Measurements from ENCODE around the gene FAU. TPM values are rescaled to one million over a fixed set of nuclear protein-coding genes. Genes with fewer than 3 reads are reported as not detected.

FAU gene
- total and polyA plus RNA-seq, 10 of the 15 experiments (the other 5 are each of a cell fraction or from before 2014, with no cell fraction given): 332 to 1,347 (median 990) TPM

DNA sequence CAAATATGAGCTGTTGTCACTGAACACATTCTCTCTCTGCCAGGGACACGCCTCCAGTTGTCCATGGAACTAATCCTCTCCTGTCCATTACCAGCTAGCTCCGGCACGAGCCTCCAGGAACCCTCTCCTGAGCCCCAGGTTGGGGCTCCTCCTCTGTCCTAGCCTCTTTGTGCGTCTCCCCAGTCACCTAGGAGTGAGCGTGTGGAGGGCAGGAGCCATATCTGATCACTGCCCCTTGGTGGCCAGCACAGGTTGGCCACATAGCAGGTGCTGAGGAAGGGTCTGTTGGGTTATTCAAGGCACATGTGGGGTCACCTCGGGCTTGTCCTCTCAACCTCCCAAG, 9.9 kb upstream of the FAU start (continued):
- TF ChIP-seq, protein P1, sequence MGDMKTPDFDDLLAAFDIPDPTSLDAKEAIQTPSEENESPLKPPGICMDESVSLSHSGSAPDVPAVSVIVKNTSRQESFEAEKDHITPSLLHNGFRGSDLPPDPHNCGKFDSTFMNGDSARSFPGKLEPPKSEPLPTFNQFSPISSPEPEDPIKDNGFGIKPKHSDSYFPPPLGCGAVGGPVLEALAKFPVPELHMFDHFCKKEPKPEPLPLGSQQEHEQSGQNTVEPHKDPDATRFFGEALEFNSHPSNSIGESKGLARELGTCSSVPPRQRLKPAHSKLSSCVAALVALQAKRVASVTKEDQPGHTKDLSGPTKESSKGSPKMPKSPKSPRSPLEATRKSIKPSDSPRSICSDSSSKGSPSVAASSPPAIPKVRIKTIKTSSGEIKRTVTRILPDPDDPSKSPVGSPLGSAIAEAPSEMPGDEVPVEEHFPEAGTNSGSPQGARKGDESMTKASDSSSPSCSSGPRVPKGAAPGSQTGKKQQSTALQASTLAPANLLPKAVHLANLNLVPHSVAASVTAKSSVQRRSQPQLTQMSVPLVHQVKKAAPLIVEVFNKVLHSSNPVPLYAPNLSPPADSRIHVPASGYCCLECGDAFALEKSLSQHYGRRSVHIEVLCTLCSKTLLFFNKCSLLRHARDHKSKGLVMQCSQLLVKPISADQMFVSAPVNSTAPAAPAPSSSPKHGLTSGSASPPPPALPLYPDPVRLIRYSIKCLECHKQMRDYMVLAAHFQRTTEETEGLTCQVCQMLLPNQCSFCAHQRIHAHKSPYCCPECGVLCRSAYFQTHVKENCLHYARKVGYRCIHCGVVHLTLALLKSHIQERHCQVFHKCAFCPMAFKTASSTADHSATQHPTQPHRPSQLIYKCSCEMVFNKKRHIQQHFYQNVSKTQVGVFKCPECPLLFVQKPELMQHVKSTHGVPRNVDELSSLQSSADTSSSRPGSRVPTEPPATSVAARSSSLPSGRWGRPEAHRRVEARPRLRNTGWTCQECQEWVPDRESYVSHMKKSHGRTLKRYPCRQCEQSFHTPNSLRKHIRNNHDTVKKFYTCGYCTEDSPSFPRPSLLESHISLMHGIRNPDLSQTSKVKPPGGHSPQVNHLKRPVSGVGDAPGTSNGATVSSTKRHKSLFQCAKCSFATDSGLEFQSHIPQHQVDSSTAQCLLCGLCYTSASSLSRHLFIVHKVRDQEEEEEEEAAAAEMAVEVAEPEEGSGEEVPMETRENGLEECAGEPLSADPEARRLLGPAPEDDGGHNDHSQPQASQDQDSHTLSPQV (IDR thresholded peaks at IDR 0.05): no peak
- TF ChIP-seq HDGF (IDR thresholded peaks at IDR 0.05): no peak
- TF ChIP-seq TAF1 (IDR thresholded peaks at IDR 0.05; ENCODE audit: borderline replicate concordance, low read depth, low read length): no peak
- no peak for TF ChIP-seq JUNB (IDR thresholded peaks at IDR 0.05)

DNA sequence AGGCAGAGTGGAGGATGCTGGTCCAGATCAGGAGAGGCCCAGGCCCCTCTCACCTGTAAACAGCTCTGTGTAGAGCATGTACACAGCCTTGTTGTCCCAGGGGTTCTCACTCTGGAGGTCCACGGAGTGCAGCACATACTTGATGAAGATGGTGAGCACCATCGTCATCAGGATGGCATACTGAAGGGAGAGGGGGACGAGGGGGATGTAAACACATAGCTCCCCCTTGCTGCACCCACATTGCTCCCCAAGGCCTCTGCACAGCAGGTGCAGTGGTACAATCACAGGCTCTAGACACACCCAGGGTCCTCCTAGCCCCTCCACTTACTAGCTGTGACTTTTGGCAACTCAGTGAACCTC, 9.5 kb upstream of the FAU start:
- TF ChIP-seq SIN3A (IDR thresholded peaks at IDR 0.05; ENCODE audit: low read depth, low read length) (no peak), CHD2 (IDR thresholded peaks at IDR 0.05; ENCODE audit: borderline replicate concordance, low read depth, low read length) (no peak), KLF5 (IDR thresholded peaks at IDR 0.05; ENCODE audit: partially characterized antibody) (no peak), SUPT20H (IDR thresholded peaks at IDR 0.05; ENCODE audit: borderline replicate concordance, control insufficient read depth, low read depth, low read length) (no peak), POLR2AphosphoS5 (IDR thresholded peaks at IDR 0.05; ENCODE audit: low read length) (0 out of 2 replicates have a peak, but pooled peaks have one; percentile 26), ETV6 (conservative IDR thresholded peaks at IDR 0.05 in 1 of 2, IDR thresholded peaks at IDR 0.05 in 1 of 2; ENCODE audit: borderline replicate concordance in 1 of 2, low read depth in 1 of 2) (no peak)
- TF ChIP-seq, protein P2, sequence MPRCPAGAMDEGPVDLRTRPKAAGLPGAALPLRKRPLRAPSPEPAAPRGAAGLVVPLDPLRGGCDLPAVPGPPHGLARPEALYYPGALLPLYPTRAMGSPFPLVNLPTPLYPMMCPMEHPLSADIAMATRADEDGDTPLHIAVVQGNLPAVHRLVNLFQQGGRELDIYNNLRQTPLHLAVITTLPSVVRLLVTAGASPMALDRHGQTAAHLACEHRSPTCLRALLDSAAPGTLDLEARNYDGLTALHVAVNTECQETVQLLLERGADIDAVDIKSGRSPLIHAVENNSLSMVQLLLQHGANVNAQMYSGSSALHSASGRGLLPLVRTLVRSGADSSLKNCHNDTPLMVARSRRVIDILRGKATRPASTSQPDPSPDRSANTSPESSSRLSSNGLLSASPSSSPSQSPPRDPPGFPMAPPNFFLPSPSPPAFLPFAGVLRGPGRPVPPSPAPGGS (IDR thresholded peaks at IDR 0.05; ENCODE audit: borderline replicate concordance, insufficient read depth, low read depth, low read length, poor library complexity, severe bottlenecking): no peak
- TF ChIP-seq, protein P3, sequence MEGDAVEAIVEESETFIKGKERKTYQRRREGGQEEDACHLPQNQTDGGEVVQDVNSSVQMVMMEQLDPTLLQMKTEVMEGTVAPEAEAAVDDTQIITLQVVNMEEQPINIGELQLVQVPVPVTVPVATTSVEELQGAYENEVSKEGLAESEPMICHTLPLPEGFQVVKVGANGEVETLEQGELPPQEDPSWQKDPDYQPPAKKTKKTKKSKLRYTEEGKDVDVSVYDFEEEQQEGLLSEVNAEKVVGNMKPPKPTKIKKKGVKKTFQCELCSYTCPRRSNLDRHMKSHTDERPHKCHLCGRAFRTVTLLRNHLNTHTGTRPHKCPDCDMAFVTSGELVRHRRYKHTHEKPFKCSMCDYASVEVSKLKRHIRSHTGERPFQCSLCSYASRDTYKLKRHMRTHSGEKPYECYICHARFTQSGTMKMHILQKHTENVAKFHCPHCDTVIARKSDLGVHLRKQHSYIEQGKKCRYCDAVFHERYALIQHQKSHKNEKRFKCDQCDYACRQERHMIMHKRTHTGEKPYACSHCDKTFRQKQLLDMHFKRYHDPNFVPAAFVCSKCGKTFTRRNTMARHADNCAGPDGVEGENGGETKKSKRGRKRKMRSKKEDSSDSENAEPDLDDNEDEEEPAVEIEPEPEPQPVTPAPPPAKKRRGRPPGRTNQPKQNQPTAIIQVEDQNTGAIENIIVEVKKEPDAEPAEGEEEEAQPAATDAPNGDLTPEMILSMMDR (IDR thresholded peaks at IDR 0.05 in 2 of 3, conservative IDR thresholded peaks at IDR 0.05 in 1 of 3; ENCODE audit: control insufficient read depth in 2 of 3, extremely low read depth in 1 of 3, insufficient read depth in 1 of 3, low read depth in 3 of 3, low read length in 3 of 3): no peak
- no peak overlapping the region for H2AFZ ChIP-seq (ENCODE audit: control insufficient read depth, low read depth, low read length)
- H3K36me3 ChIP-seq (ENCODE audit: control insufficient read depth in 2 of 2, insufficient read depth in 2 of 2, low read length in 1 of 2): peaks cover 21 to 36% of the 10 kb centered on the region in 2 experiments
- peaks cover 44% of the 10 kb centered on the region for H3K79me2 ChIP-seq (ENCODE audit: control insufficient read depth, insufficient read depth, low read length)
- RAD21 ChIA-PET (ENCODE audit: unreplicated experiment): interaction anchor here (1.0 to 2.4 kb wide), 6 partner anchors 9 to 50 kb away, joined by 3 to 9 read pairs (median 4); partner anchors contain the start of genes CAPN1, FAU, MRPL49 and TM7SF2
- ATAC-seq (no peak), DNase-seq (ENCODE audit: low read depth, low spot score) (no peak), FAIRE-seq (no peak)
- peaks cover 21% of the 10 kb centered on the region for H3K4me1 ChIP-seq (ENCODE audit: control insufficient read depth, insufficient read depth, low read length)
- WGBS (ENCODE audit: insufficient coverage, insufficient replicate concordance, low lambda C conversion rate, missing lambda C conversion rate): 12% methylated on average over 3 of the region's 3 CpGs
- no peaks in the 10 kb centered on the region for H3K27me3 ChIP-seq (replicated peaks in 1 of 2; ENCODE audit: control insufficient read depth in 2 of 2, insufficient read depth in 2 of 2, low read length in 1 of 2)
- in situ Hi-C loops (cut with MboI) (no loop called here), intact Hi-C loops (cut with micrococcal nuclease; ENCODE audit: unreplicated experiment) (loop anchor here (5.0 to 10.0 kb wide), 2 partner anchors 51 to 123 kb away; partner anchors contain the start of gene CAPN1)
- SMC1A ChIA-PET (ENCODE audit: uncharacterized antibody, unreplicated experiment): interaction anchor here (1.0 to 2.3 kb wide), 4 partner anchors 9 to 199 kb away, joined by 3 to 10 read pairs (median 5); partner anchors contain the start of genes CAPN1, FAU and MRPL49
- no peaks in the 10 kb centered on the region for H3K9me3 ChIP-seq (replicated peaks; ENCODE audit: control insufficient read depth, insufficient read depth, low read length)
- no TSS peak for BruUV-seq (replicated peaks)
- CTCF ChIA-PET: interaction anchor here (0.8 to 6.7 kb wide), 6 partner anchors 10 to 198 kb away, joined by 3 to 40 read pairs (median 5); partner anchors contain the start of genes CAPN1, FAU, MRPL49 and ZNHIT2
- peak overlapping the region; percentile 98 for H3K4me2 ChIP-seq (ENCODE audit: control insufficient read depth, insufficient read depth)
- H3K9ac ChIP-seq (ENCODE audit: control insufficient read depth, insufficient read depth, low read length): peak overlapping the region; percentile 96; the same call in 1 of the 2 replicates
- H3K27ac ChIP-seq (ENCODE audit: control insufficient read depth, insufficient read depth): peak overlapping the region; percentile 99
- peak overlapping the region; percentile 99; the same call in 1 of the 2 replicates for H3K4me3 ChIP-seq
- POLR2A ChIA-PET: interaction anchor here (0.6 to 1.4 kb wide), 6 partner anchors 10 to 793 kb away, joined by 3 to 6 read pairs (median 4); partner anchors contain the start of genes FAU and MRPL49
- H4K20me1 ChIP-seq (ENCODE audit: control insufficient read depth, insufficient read depth): 0 out of 2 replicates have a peak, but pooled peaks cover 4% of the 10 kb centered on the region

All from GM12878 (cell line).